SK-N-SH treated with all-trans-retinoic acid at 6 μM for 48 hours (cell line): ENCODE measurements around the gene COBL.

Experiments
- BACH2 ChIP-seq: fragments of 250-450 bp; sonication (Bioruptor Pico); IDR thresholded peaks from 2 replicates; pipeline ENCODE4 v1.9.0; 2021; ENCODE audit warnings: mild to moderate bottlenecking, borderline replicate concordance
- ZFP3 ChIP-seq: fragments of 250-450 bp; sonication (Bioruptor Pico); IDR thresholded peaks from 2 replicates; pipeline ENCODE4 v1.5.0; 2020; ENCODE audit warnings: mild to moderate bottlenecking, moderate library complexity
- TF ChIP-seq, protein P1 (sequence below): fragments of 250-450 bp; sonication (Bioruptor Pico); IDR thresholded peaks from 2 replicates; pipeline ENCODE4 v1.5.0; 2020; ENCODE audit warnings: mild to moderate bottlenecking, moderate library complexity
- TF ChIP-seq, protein P2 (sequence below): fragments of 250-450 bp; sonication (Bioruptor Pico); IDR thresholded peaks from 2 replicates; pipeline ENCODE4 v1.5.1; 2021; ENCODE audit warnings: mild to moderate bottlenecking, moderate library complexity

DNA sequence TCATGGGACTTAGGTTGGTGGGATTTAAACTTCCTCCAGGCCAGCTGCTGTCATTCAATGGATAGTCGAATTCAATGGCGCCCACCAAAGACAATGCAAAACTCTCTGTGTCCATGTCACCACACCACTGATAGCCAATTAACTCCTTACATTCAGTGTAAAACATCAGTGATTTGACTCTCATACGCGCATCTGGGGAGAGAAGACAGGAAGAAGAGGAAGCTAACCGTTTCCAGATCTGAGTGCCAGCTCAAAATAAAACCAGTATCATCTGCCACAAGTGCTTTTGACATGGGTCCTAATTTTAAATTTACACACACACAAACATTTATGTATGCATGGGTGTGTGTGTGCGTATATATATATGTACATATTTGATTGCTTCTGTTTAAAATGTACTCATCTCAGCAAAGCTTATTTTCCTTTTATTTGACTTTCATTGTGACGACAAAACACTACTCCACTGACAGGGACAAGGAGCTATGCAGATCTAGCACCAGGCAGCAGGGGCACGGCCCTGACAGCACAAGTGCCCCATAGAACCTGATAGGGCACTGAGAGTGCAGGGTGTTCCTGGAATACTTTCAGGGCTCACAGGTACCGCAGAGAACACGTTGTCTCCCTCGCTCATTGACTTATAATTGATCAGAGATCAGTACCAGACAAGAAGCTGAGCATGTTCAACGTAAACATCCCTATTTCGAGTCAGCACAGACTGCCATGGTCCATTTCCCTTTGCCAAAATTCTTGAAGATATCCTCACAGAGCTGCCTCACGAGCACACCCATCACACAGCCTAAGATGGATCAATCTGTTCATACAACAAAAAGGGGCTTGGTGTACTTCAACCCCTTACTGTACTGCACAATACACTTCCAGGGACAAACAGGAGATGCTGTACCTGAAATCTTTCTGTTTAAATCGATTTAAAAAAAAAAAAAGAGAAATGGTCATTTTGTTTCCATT lies 176.1 kb downstream of the COBL start:
- TF ChIP-seq, protein P1, sequence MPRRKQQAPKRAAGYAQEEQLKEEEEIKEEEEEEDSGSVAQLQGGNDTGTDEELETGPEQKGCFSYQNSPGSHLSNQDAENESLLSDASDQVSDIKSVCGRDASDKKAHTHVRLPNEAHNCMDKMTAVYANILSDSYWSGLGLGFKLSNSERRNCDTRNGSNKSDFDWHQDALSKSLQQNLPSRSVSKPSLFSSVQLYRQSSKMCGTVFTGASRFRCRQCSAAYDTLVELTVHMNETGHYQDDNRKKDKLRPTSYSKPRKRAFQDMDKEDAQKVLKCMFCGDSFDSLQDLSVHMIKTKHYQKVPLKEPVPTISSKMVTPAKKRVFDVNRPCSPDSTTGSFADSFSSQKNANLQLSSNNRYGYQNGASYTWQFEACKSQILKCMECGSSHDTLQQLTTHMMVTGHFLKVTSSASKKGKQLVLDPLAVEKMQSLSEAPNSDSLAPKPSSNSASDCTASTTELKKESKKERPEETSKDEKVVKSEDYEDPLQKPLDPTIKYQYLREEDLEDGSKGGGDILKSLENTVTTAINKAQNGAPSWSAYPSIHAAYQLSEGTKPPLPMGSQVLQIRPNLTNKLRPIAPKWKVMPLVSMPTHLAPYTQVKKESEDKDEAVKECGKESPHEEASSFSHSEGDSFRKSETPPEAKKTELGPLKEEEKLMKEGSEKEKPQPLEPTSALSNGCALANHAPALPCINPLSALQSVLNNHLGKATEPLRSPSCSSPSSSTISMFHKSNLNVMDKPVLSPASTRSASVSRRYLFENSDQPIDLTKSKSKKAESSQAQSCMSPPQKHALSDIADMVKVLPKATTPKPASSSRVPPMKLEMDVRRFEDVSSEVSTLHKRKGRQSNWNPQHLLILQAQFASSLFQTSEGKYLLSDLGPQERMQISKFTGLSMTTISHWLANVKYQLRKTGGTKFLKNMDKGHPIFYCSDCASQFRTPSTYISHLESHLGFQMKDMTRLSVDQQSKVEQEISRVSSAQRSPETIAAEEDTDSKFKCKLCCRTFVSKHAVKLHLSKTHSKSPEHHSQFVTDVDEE (CRISPR knock-in tag) = no peak
- TF ChIP-seq ZFP3 (CRISPR knock-in tag) (no peak), BACH2 (CRISPR knock-in tag) (no peak)
- TF ChIP-seq, protein P2, sequence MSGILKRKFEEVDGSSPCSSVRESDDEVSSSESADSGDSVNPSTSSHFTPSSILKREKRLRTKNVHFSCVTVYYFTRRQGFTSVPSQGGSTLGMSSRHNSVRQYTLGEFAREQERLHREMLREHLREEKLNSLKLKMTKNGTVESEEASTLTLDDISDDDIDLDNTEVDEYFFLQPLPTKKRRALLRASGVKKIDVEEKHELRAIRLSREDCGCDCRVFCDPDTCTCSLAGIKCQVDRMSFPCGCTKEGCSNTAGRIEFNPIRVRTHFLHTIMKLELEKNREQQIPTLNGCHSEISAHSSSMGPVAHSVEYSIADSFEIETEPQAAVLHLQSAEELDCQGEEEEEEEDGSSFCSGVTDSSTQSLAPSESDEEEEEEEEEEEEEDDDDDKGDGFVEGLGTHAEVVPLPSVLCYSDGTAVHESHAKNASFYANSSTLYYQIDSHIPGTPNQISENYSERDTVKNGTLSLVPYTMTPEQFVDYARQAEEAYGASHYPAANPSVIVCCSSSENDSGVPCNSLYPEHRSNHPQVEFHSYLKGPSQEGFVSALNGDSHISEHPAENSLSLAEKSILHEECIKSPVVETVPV (CRISPR knock-in tag) = no peak
